GM23338 (cell line): ENCODE data around the gene NHS. TPM values are rescaled to one million over a fixed set of nuclear protein-coding genes. Genes with fewer than 3 reads are reported as not detected.

Experiments used
- ATAC-seq: fragments of 200-7000 bp; cut with Tn5 transposase; 3 replicates; pipeline ENCODE4 v1.9.1; 2020
- DNase-seq: peaks from one replicate; pipeline ENCODE4 v3.0.0-alpha.2; 2015; ENCODE audit warnings: low spot score
- H2AFZ ChIP-seq: fragments of 200-600 bp; sonication (generic); 2 replicates; pipeline ENCODE4 v1.8.0; 2016; ENCODE audit warnings: antibody characterized with exemption, mild to moderate bottlenecking, moderate library complexity
- H3F3A ChIP-seq: fragments of 200-600 bp; sonication (generic); replicated peaks from 2 replicates; pipeline ENCODE4 v1.8.0; 2017; ENCODE audit warnings: antibody characterized with exemption, mixed run types, low read depth
- H3K27ac ChIP-seq: fragments of 200-600 bp; sonication (generic); 2 replicates; pipeline ENCODE4 v1.6.1; 2016; ENCODE audit warnings: low read depth
- H3K27me3 ChIP-seq: fragments of 200-600 bp; sonication (generic); 2 replicates; pipeline ENCODE4 v1.8.0; 2016; ENCODE audit warnings: mild to moderate bottlenecking, mixed run types, moderate library complexity; ENCODE audit not compliant: insufficient read depth
- H3K36me3 ChIP-seq: fragments of 200-600 bp; sonication (generic); 2 replicates; pipeline ENCODE4 v1.8.0; 2016; ENCODE audit warnings: mild to moderate bottlenecking; ENCODE audit not compliant: insufficient read depth
- H3K4me1 ChIP-seq: fragments of 200-600 bp; sonication (generic); 2 replicates; pipeline ENCODE4 v1.8.0; 2016; ENCODE audit warnings: mild to moderate bottlenecking, moderate library complexity; ENCODE audit not compliant: insufficient read depth
- H3K4me2 ChIP-seq: fragments of 200-600 bp; sonication (generic); 2 replicates; pipeline ENCODE4 v1.7.1; 2017; ENCODE audit warnings: mixed run types
- H3K4me3 ChIP-seq: fragments of 200-600 bp; sonication (generic); 2 replicates; pipeline ENCODE4 v1.6.1; 2016; ENCODE audit warnings: mixed run types
- H3K79me2 ChIP-seq: fragments of 200-600 bp; sonication (generic); replicated peaks from 2 replicates; pipeline ENCODE4 v1.8.0; 2017; ENCODE audit warnings: mild to moderate bottlenecking; ENCODE audit not compliant: insufficient read depth
- H3K9me2 ChIP-seq: fragments of 200-600 bp; sonication (generic); 2 replicates; pipeline ENCODE4 v1.8.0; 2017; ENCODE audit not compliant: insufficient read depth
- H4K20me1 ChIP-seq: fragments of 200-600 bp; sonication (generic); replicated peaks from 2 replicates; pipeline ENCODE4 v1.8.0; 2017; ENCODE audit warnings: mild to moderate bottlenecking; ENCODE audit not compliant: insufficient read depth
- H3K27ac Mint-ChIP-seq: 2 replicates; pipeline ENCODE4 v1.8.0; 2020; ENCODE audit warnings: inconsistent platforms, mild to moderate bottlenecking, moderate library complexity, mixed read lengths
- H3K27me3 Mint-ChIP-seq: 3 replicates; pipeline ENCODE4 v1.8.0; 2022; ENCODE audit warnings: low read depth, mild to moderate bottlenecking, moderate library complexity, mixed read lengths, inconsistent platforms; ENCODE audit not compliant: insufficient read depth, poor library complexity
- H3K36me3 Mint-ChIP-seq: 3 replicates; pipeline ENCODE4 v1.8.0; 2021; ENCODE audit warnings: low read depth, mild to moderate bottlenecking, inconsistent platforms, moderate library complexity, mixed read lengths
- H3K4me1 Mint-ChIP-seq: 3 replicates; pipeline ENCODE4 v1.8.0; 2020; ENCODE audit warnings: mild to moderate bottlenecking, inconsistent platforms, mixed read lengths
- H3K4me3 Mint-ChIP-seq: 3 replicates; pipeline ENCODE4 v1.8.0; 2021; ENCODE audit warnings: moderate library complexity, mild to moderate bottlenecking, inconsistent platforms, mixed read lengths
- H3K9me3 Mint-ChIP-seq: 3 replicates; pipeline ENCODE4 v1.8.0; 2020; ENCODE audit warnings: moderate library complexity, mild to moderate bottlenecking, inconsistent platforms, mixed read lengths
- CREB1 ChIP-seq: fragments of 250-450 bp; sonication (Bioruptor Pico); IDR thresholded peaks from 2 replicates; pipeline ENCODE4 v1.5.0; 2020; ENCODE audit warnings: low read depth, mild to moderate bottlenecking, moderate library complexity
- CTCF ChIP-seq, 2 experiments: fragments of 200-600 bp in 1 of 2; sonication (generic) in 1 of 2; conservative IDR thresholded peaks; 2 replicates each; pipeline versions ENCODE4 v1.5.1 to v1.6.1; 2016 to 2017; ENCODE audit warnings: antibody characterized with exemption in 2 of 2, low read depth in 2 of 2, mild to moderate bottlenecking in 2 of 2, moderate library complexity in 1 of 2
- ETS1 ChIP-seq: IDR thresholded peaks from 2 replicates; pipeline ENCODE4 v1.6.1; 2016; ENCODE audit warnings: antibody characterized with exemption
- EZH2phosphoT487 ChIP-seq: fragments of 200-600 bp; sonication (generic); IDR thresholded peaks from one replicate; pipeline ENCODE4 v1.8.1; 2018; ENCODE audit warnings: antibody characterized with exemption; ENCODE audit not compliant: unreplicated experiment
- JUNB ChIP-seq: IDR thresholded peaks from one replicate; pipeline ENCODE4 v1.6.1; 2016; ENCODE audit warnings: antibody characterized with exemption; ENCODE audit not compliant: unreplicated experiment
- NANOG ChIP-seq: IDR thresholded peaks from 2 replicates; pipeline ENCODE4 v1.6.1; 2016; ENCODE audit warnings: antibody characterized with exemption, borderline replicate concordance
- POLR2AphosphoS5 ChIP-seq: IDR thresholded peaks from 2 replicates; pipeline ENCODE4 v1.6.1; 2016; ENCODE audit warnings: antibody characterized with exemption, low read depth
- ZNF114 ChIP-seq: fragments of 250-450 bp; sonication (Bioruptor Pico); IDR thresholded peaks from 2 replicates; pipeline ENCODE4 v1.5.0; 2020; ENCODE audit warnings: mild to moderate bottlenecking, moderate library complexity
- ZNF331 ChIP-seq: fragments of 250-450 bp; sonication (Bioruptor Pico); IDR thresholded peaks from 2 replicates; pipeline ENCODE4 v1.5.0; 2020; ENCODE audit warnings: low read depth, mild to moderate bottlenecking, moderate library complexity
- polyA plus RNA-seq: library from polyadenylated mRNA; unstranded; fragments of >200 nt; fragmentation: Nextera tagmentation; extraction: Ambion mirVana; gene quantifications from 2 replicates; pipeline ENCODE4 v1.2.1, GENCODE V29; 2016
- total RNA-seq: library from RNA; depleted of rRNA; stranded (reverse); fragments of >200 nt; shearing (Covaris generic); gene quantifications from 2 replicates; pipeline ENCODE4 v1.2.3, GENCODE V29; 2014
- TF ChIP-seq, protein P1 (sequence below): IDR thresholded peaks from one replicate; pipeline ENCODE4 v1.6.1; 2018; ENCODE audit warnings: antibody characterized with exemption; ENCODE audit not compliant: unreplicated experiment

Gene NHS
- total and polyA plus RNA-seq, 2 experiments from 2014 or later, result 1.8 to 8.2 TPM

GRCh38 chrX:17525762-17526555, 151.0 kb downstream of the NHS start (continued):
- TF ChIP-seq, protein P1, sequence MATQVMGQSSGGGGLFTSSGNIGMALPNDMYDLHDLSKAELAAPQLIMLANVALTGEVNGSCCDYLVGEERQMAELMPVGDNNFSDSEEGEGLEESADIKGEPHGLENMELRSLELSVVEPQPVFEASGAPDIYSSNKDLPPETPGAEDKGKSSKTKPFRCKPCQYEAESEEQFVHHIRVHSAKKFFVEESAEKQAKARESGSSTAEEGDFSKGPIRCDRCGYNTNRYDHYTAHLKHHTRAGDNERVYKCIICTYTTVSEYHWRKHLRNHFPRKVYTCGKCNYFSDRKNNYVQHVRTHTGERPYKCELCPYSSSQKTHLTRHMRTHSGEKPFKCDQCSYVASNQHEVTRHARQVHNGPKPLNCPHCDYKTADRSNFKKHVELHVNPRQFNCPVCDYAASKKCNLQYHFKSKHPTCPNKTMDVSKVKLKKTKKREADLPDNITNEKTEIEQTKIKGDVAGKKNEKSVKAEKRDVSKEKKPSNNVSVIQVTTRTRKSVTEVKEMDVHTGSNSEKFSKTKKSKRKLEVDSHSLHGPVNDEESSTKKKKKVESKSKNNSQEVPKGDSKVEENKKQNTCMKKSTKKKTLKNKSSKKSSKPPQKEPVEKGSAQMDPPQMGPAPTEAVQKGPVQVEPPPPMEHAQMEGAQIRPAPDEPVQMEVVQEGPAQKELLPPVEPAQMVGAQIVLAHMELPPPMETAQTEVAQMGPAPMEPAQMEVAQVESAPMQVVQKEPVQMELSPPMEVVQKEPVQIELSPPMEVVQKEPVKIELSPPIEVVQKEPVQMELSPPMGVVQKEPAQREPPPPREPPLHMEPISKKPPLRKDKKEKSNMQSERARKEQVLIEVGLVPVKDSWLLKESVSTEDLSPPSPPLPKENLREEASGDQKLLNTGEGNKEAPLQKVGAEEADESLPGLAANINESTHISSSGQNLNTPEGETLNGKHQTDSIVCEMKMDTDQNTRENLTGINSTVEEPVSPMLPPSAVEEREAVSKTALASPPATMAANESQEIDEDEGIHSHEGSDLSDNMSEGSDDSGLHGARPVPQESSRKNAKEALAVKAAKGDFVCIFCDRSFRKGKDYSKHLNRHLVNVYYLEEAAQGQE, result no peak

- no peak for DNase-seq
- H3K27me3 Mint-ChIP-seq, result no peaks in the 10 kb centered on the region
- H2AFZ ChIP-seq, result no peak overlapping the region; the same call in 1 of the 2 replicates
- no peak overlapping the region for H3K27ac Mint-ChIP-seq
- H3K9me3 Mint-ChIP-seq, result no peaks in the 10 kb centered on the region
- no peak overlapping the region for H3K27ac ChIP-seq
- no peaks in the 10 kb centered on the region for H3K27me3 ChIP-seq
- no peaks in the 10 kb centered on the region for H3K79me2 ChIP-seq
- H3K4me3 ChIP-seq, result no peak overlapping the region
- peaks cover 29% of the 10 kb centered on the region for H3K4me1 ChIP-seq
- 0 out of 2 replicates have a peak overlapping the region, but pooled peaks have one; percentile 26 for H3K4me2 ChIP-seq
- no peaks in the 10 kb centered on the region for H3F3A ChIP-seq
- H3K9me2 ChIP-seq, result no peaks in the 10 kb centered on the region
- peaks cover 46% of the 10 kb centered on the region for H3K4me1 Mint-ChIP-seq
- no peak; the same call in 2 of the 3 replicates for ATAC-seq
- no peaks in the 10 kb centered on the region for H3K36me3 Mint-ChIP-seq
- no peaks in the 10 kb centered on the region for H4K20me1 ChIP-seq
- no peak overlapping the region for H3K4me3 Mint-ChIP-seq
- no peaks in the 10 kb centered on the region for H3K36me3 ChIP-seq
- TF ChIP-seq ETS1 (no peak), ZNF331 (CRISPR knock-in tag) (no peak), CREB1 (CRISPR knock-in tag) (no peak), CTCF (conservative IDR thresholded peaks at IDR 0.05; ENCODE audit: low read depth in 2 of 2) (no peak), NANOG (no peak), ZNF114 (no peak), JUNB (no peak), POLR2AphosphoS5 (no peak), EZH2phosphoT487 (no peak)
- TF ChIP-seq, protein P1, result no peak
Observed at GRCh38 chrX:17527135-17527701, 152.2 kb downstream of the NHS start.
